Mammary epithelial cell (primary cell): Measurements from ENCODE around the gene ERC1.

Experiments
- CTCF ChIP-seq, 2 donors: IDR thresholded peaks in 1 of 2; conservative IDR thresholded peaks in 1 of 2; 2 replicates each; pipeline ENCODE4 v1.5.1; 2011 to 2012; ENCODE audit warnings: inconsistent platforms in 2 of 2, low read length in 2 of 2, mild to moderate bottlenecking in 2 of 2, control low read depth in 1 of 2, low read depth in 1 of 2; ENCODE audit not compliant: insufficient read depth in 1 of 2; ENCODE audit errors: extremely low read depth in 1 of 2
- EZH2 ChIP-seq: IDR thresholded peaks from 2 replicates; pipeline ENCODE4 v1.6.1; 2012; ENCODE audit warnings: low read length, inconsistent platforms, borderline replicate concordance

DNA sequence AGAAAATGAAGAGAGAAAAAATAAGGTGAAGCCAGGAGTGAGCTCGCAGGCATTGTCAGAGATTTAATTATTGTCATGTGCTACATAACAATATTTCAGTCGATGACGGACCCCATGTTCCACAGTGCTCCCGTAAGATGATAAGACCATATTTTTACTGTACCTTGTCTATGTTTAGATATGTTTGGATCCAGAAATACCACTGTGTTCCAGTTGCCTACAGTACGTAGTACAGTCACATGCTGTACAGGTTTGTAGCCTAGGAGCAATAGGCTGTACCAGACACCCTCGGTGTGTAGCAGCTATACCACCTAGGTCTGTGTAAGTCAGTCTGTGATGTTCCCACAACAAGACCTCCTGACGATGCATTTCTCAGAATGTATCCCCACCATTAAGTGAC, 465.9 kb downstream of the ERC1 start:
- TF ChIP-seq CTCF (conservative IDR thresholded peaks at IDR 0.05 in 1 of 2, IDR thresholded peaks at IDR 0.05 in 1 of 2; ENCODE audit: extremely low read depth in 1 of 2, insufficient read depth in 1 of 2, low read depth in 1 of 2, low read length in 2 of 2) (no peak), EZH2 (no peak)
